HepG2 (cell line): ENCODE results near the gene ZNF234. TPM values are rescaled to one million over a fixed set of nuclear protein-coding genes. Genes with fewer than 3 reads are reported as not detected.
"Not testable (repeated sequence)": the region's sequence is repeated elsewhere in the genome, so short reads cannot be mapped to it uniquely, and the experiment has no call there.

Experiments
- ATAC-seq: fragments of 200-7000 bp; cut with Tn5 transposase; 3 replicates; pipeline ENCODE4 v1.9.1; 2020; ENCODE audit warnings: mild to moderate bottlenecking, moderate library complexity
- BruUV-seq: library from RNA; stranded (reverse); fragments of 400-500 nt; replicated peaks from 2 replicates; lab custom pipeline; 2021; lab: Mats Ljungman, UMichigan
- CTCF ChIA-PET: fragments of 300-600 bp; formaldehyde crosslinking; extraction: SDS; loops from one replicate; lab custom pipeline; 2021; ENCODE audit warnings: low total read pairs, inconsistent platforms, low intra/inter-chr PET ratio; lab: Yijun Ruan, JAX
- POLR2A ChIA-PET: fragments of 350-600 bp; sonication (Branson Sonifier 250); formaldehyde crosslinking; loops from one replicate; lab custom pipeline; 2020; ENCODE audit warnings: antibody characterized with exemption, inconsistent platforms; lab: Yijun Ruan, JAX
- DNase-seq: peaks from one replicate; pipeline ENCODE4 v3.0.0-alpha.2; 2015; ENCODE audit warnings: low spot score
- FAIRE-seq: peaks from 3 replicates; lab custom pipeline; 2011; peaks lifted over from hg19 to GRCh38; lab: Jason Lieb, UNC
- H2AFZ ChIP-seq: one replicate; pipeline ENCODE4 v1.6.1; 2011; ENCODE audit warnings: low read length, inconsistent platforms
- H3K27ac ChIP-seq: fragments of 300-600 bp; 3 replicates; pipeline ENCODE4 v1.8.0; 2011; ENCODE audit warnings: mixed run types, mild to moderate bottlenecking, mixed read lengths, low read length, inconsistent platforms; ENCODE audit not compliant: insufficient read depth; ENCODE audit errors: extremely low read length
- H3K27me3 ChIP-seq, 2 experiments: fragments of 200-600 bp in 1 of 2; 2 replicates in 1 of 2; 3 replicates in 1 of 2; pipeline versions ENCODE4 v1.6.0 to v1.8.0; 2011; ENCODE audit warnings: low read length in 2 of 2, mild to moderate bottlenecking in 2 of 2, moderate library complexity in 2 of 2, inconsistent platforms in 1 of 2; ENCODE audit not compliant: insufficient read depth in 2 of 2, control insufficient read depth in 1 of 2
- H3K36me3 ChIP-seq, 2 experiments: fragments of 200-600 bp in 1 of 2; replicated peaks in 1 of 2; 2 replicates in 1 of 2; 3 replicates in 1 of 2; pipeline versions ENCODE4 v1.5.1 to v1.8.0; 2011; ENCODE audit warnings: low read length in 2 of 2, inconsistent platforms in 1 of 2; ENCODE audit not compliant: insufficient read depth in 2 of 2, control insufficient read depth in 1 of 2
- H3K4me1 ChIP-seq: 2 replicates; pipeline ENCODE4 v1.5.1; 2012; ENCODE audit warnings: low read length, inconsistent platforms; ENCODE audit not compliant: insufficient read depth
- H3K4me2 ChIP-seq: 2 replicates; pipeline ENCODE4 v1.6.0; 2011; ENCODE audit warnings: low read depth, low read length, inconsistent platforms
- H3K4me3 ChIP-seq, 3 experiments: fragments of 200-600 bp in 1 of 3; sonication (generic), shearing (Covaris generic) in 1 of 3; replicated peaks in 1 of 3; 2 replicates each; pipeline ENCODE4 v1.5.1; 2011 to 2016; ENCODE audit warnings: low read length in 3 of 3, inconsistent platforms in 2 of 3, low read depth in 2 of 3, mild to moderate bottlenecking in 2 of 3, control low read depth in 1 of 3, mixed read lengths in 1 of 3; ENCODE audit not compliant: insufficient read depth in 1 of 3
- H3K79me2 ChIP-seq: one replicate; pipeline ENCODE4 v1.6.1; 2011; ENCODE audit warnings: low read length, inconsistent platforms; ENCODE audit not compliant: insufficient read depth
- H3K9ac ChIP-seq: 2 replicates; pipeline ENCODE4 v1.6.0; 2011; ENCODE audit warnings: mild to moderate bottlenecking, low read depth, low read length, inconsistent platforms; ENCODE audit not compliant: insufficient read depth
- H3K9me3 ChIP-seq: 2 replicates; pipeline ENCODE4 v1.5.1; 2012; ENCODE audit warnings: mild to moderate bottlenecking, low read length
- H4K20me1 ChIP-seq: 2 replicates; pipeline ENCODE4 v1.6.0; 2011; ENCODE audit warnings: inconsistent platforms, mild to moderate bottlenecking, low read length, moderate library complexity; ENCODE audit not compliant: insufficient read depth
- AGO2 ChIP-seq: fragments of 200-400 bp; formaldehyde crosslinking; optimal IDR thresholded peaks from 2 replicates; pipeline ENCODE3; 2017; ENCODE audit warnings: mild to moderate bottlenecking, low read depth, low read length, moderate library complexity
- ATF3 ChIP-seq: sonication (generic); formaldehyde crosslinking; IDR thresholded peaks from 2 replicates; pipeline ENCODE4 v1.4.0; 2020; ENCODE audit warnings: missing genetic modification reagents
- HINFP ChIP-seq: sonication (generic); formaldehyde crosslinking; IDR thresholded peaks from 2 replicates; pipeline ENCODE4 v1.4.0; 2020; ENCODE audit warnings: low read depth, mild to moderate bottlenecking, missing genetic modification reagents
- MXD4 ChIP-seq: IDR thresholded peaks from 2 replicates; pipeline ENCODE4 v1.6.1; 2016; ENCODE audit warnings: mild to moderate bottlenecking, missing biosample characterization, missing genetic modification reagents
- NFE2 ChIP-seq: sonication (generic); formaldehyde crosslinking; IDR thresholded peaks from 2 replicates; pipeline ENCODE4 v1.4.0; 2020; ENCODE audit warnings: missing genetic modification reagents
- REPIN1 ChIP-seq: sonication (generic); formaldehyde crosslinking; IDR thresholded peaks from 2 replicates; pipeline ENCODE4 v1.8.0; 2022; ENCODE audit warnings: missing genetic modification reagents, low read depth, mild to moderate bottlenecking, borderline replicate concordance
- SP140L ChIP-seq: sonication (generic); formaldehyde crosslinking; IDR thresholded peaks from 2 replicates; pipeline ENCODE4 v1.4.0; 2020; ENCODE audit warnings: missing genetic modification reagents, borderline replicate concordance
- SRY ChIP-seq: sonication (generic); formaldehyde crosslinking; IDR thresholded peaks from 2 replicates; pipeline ENCODE4 v1.8.0; 2022; ENCODE audit warnings: mild to moderate bottlenecking, missing genetic modification reagents
- TP53 ChIP-seq: sonication (generic); formaldehyde crosslinking; conservative IDR thresholded peaks from 2 replicates; pipeline ENCODE4 v1.4.0; 2020; ENCODE audit warnings: missing genetic modification reagents
- ZBTB1 ChIP-seq: sonication (generic); formaldehyde crosslinking; IDR thresholded peaks from 2 replicates; pipeline ENCODE4 v1.4.0; 2020; ENCODE audit warnings: missing genetic modification reagents, borderline replicate concordance
- ZNF768 ChIP-seq: sonication (generic); formaldehyde crosslinking; IDR thresholded peaks from 2 replicates; pipeline ENCODE4 v1.4.0; 2020; ENCODE audit warnings: missing genetic modification reagents
- ZNF780A ChIP-seq: sonication (generic); formaldehyde crosslinking; IDR thresholded peaks from 2 replicates; pipeline ENCODE4 v1.8.0; 2022; ENCODE audit warnings: mild to moderate bottlenecking, missing genetic modification reagents, moderate library complexity
- ZNF816 ChIP-seq: sonication (generic); formaldehyde crosslinking; IDR thresholded peaks from 2 replicates; pipeline ENCODE4 v1.8.0; 2022; ENCODE audit warnings: missing genetic modification reagents, mild to moderate bottlenecking, borderline replicate concordance
- WGBS: methylation state at CpG from one replicate; pipeline ENCODE4 v1.1.6; 2017; ENCODE audit warnings: low lambda C conversion rate; 5-methylcytosine and 5-hydroxymethylcytosine counted together
- in situ Hi-C: cut with HindIII; loops from 2 replicates; pipeline ENCODE4 v1.10.0; 2017; ENCODE audit warnings: low pct_unique_long_range_greater_than_20kb; ENCODE audit not compliant: extremely low pct_ligation_motif_present
- intact Hi-C: fragments of 100-400 bp; cut with micrococcal nuclease; formaldehyde crosslinking; loops from one replicate; pipeline ENCODE4 v1.10.0; 2022; ENCODE audit not compliant: unreplicated experiment
- polyA plus RNA-seq, 8 experiments: library from polyadenylated mRNA; depleted of rRNA in 3 of 8; stranded (reverse) in 7 of 8; unstranded in 1 of 8; fragments of >200 nt; fragmentation: Illumina TruSeq in 4 of 8; extraction: Trizol in 4 of 8; gene quantifications; 2 replicates each; pipeline versions ENCODE4 v1.2.1 to v1.2.3, GENCODE V29; 2011 to 2016; ENCODE audit warnings: low read depth in 4 of 8, missing spikeins in 1 of 8, mixed read lengths in 1 of 8; ENCODE audit not compliant: insufficient read depth in 1 of 8
- total RNA-seq, 5 experiments: library from RNA; depleted of rRNA; stranded (reverse); fragments of >200 nt; fragmentation: Illumina TruSeq; extraction: Trizol; gene quantifications; 2 replicates each; pipeline ENCODE4 v1.2.3, GENCODE V29; 2016; ENCODE audit warnings: low read depth in 1 of 5
- TF ChIP-seq, protein P1 (sequence below): sonication (generic); formaldehyde crosslinking; IDR thresholded peaks from 2 replicates; pipeline ENCODE4 v1.4.0; 2020; ENCODE audit warnings: mild to moderate bottlenecking, missing genetic modification reagents
- TF ChIP-seq, protein P2 (sequence below): sonication (generic); formaldehyde crosslinking; IDR thresholded peaks from 2 replicates; pipeline ENCODE4 v1.4.0; 2020; ENCODE audit warnings: mild to moderate bottlenecking, low read depth, missing genetic modification reagents

ZNF234 gene
- total and polyA plus RNA-seq, 2 of the 13 experiments (the other 11 are each of a cell fraction or from before 2014, with no cell fraction given) = 3.5 to 11.2 TPM

DNA sequence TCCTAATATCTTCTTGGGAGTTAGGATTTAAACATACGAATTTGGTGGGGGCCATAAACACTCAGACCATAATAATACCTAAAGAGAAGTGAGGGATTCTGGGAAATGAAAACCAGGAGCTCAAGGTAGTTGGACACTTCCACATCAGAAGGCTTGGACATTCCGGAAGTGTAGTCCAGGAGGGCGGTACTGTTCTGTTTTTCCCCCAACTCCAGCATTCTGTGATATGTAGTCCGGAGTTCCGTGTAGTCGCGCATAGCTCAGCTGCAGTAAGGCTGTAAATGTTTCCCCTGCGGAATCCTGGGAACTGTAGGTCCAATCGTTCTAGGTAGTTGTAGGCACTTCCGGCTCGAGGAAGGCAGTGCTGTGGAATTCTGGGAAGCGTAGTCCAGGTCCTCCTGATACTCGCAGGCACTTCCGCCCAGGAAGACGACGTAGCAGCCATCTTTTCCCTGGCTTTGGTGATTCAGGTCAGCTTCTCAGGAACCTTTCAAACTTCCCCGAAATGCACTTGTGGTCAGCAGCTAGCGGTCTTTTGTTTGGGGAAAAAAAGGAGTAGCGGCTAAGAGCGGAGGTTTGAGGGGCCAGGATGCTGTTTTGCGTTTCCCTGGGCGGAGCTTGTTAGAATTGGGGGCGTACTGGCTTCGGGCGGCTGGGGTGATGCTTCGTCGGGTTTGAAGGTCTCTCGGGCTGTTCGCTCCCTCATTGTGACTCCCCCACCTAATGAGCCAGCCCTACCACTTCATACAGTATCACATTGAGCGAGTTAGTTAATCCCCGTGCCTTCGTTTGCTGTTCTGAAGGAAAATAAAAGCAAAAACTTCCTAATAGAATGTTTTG, 23.5 kb downstream of the ZNF234 start, which contains the start of gene ZNF226 (continued):
- TF ChIP-seq ZBTB1 (CRISPR knock-in tag) (no peak), SRY (CRISPR knock-in tag) (no peak), ZNF816 (CRISPR knock-in tag) (no peak), ATF3 (CRISPR knock-in tag) (no peak), ZNF768 (CRISPR knock-in tag) (no peak), AGO2 (no peak), ZNF780A (CRISPR knock-in tag) (no peak), REPIN1 (CRISPR knock-in tag) (peak; percentile 61; the same call in 1 of the 2 replicates), TP53 (CRISPR knock-in tag) (0 out of 2 replicates have a peak, but pooled peaks have one; percentile 43), SP140L (CRISPR knock-in tag) (no peak), HINFP (CRISPR knock-in tag) (0 out of 2 replicates have a peak, but pooled peaks have one; percentile 35), NFE2 (no peak), MXD4 (CRISPR knock-in tag) (no peak)
- TF ChIP-seq, protein P1, sequence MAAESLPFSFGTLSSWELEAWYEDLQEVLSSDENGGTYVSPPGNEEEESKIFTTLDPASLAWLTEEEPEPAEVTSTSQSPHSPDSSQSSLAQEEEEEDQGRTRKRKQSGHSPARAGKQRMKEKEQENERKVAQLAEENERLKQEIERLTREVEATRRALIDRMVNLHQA (CRISPR knock-in tag) = no peak
- TF ChIP-seq, protein P2, sequence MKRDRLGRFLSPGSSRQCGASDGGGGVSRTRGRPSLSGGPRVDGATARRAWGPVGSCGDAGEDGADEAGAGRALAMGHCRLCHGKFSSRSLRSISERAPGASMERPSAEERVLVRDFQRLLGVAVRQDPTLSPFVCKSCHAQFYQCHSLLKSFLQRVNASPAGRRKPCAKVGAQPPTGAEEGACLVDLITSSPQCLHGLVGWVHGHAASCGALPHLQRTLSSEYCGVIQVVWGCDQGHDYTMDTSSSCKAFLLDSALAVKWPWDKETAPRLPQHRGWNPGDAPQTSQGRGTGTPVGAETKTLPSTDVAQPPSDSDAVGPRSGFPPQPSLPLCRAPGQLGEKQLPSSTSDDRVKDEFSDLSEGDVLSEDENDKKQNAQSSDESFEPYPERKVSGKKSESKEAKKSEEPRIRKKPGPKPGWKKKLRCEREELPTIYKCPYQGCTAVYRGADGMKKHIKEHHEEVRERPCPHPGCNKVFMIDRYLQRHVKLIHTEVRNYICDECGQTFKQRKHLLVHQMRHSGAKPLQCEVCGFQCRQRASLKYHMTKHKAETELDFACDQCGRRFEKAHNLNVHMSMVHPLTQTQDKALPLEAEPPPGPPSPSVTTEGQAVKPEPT = no peak

GRCh38 chr19:44170660-44171059, 29.3 kb downstream of the ZNF234 start:
- Histone ChIP-seq H3K36me3 (peaks cover 16 to 54% of the 10 kb centered on the region in 2 experiments), H3K4me1 (peaks cover 12% of the 10 kb centered on the region)
- in situ Hi-C loops, H3K79me2 ChIP-seq, FAIRE-seq, H2AFZ ChIP-seq, H3K4me3 ChIP-seq, ATAC-seq, H3K9me3 ChIP-seq, H3K27ac ChIP-seq, H4K20me1 ChIP-seq, H3K9ac ChIP-seq, BruUV-seq, H3K4me2 ChIP-seq, POLR2A ChIA-PET, CTCF ChIA-PET, intact Hi-C loops, DNase-seq, H3K27me3 ChIP-seq: not testable (repeated sequence)
- WGBS = 98% methylated on average over 6 of the region's 6 CpGs
